ENCODE data around the gene CCL4L2.
"Not testable (repeated sequence)": the region's sequence is repeated elsewhere in the genome, so short reads cannot be mapped to it uniquely, and the experiment has no call there.

Gene CCL4L2

DNA sequence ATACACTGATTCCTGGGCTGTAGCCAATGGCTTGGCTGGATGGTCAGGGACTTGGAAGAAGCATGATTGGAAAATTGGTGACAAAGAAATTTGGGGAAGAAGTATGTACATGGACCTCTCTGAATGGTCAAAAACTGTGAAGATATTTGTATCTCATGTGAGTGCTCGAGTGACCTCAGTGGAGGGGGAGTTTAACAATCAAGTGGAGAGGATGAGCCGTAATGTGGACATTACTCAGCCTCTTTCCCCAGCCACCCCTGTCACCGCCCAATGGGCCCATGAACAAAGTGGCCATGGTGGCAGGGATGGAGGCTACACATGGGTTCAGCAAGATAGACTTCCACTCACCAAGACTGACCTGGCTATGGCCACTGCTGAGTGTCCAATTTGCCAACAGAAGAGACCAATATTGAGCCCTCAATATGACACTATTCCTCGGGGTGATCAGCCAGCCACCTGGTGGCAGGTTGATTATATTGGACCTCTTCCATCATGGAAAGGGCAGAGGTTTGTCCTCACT lies 10.8 kb downstream of the CCL4L2 start:
- DNase-seq (ENCODE audit: low spot score): not testable (repeated sequence)

DNA sequence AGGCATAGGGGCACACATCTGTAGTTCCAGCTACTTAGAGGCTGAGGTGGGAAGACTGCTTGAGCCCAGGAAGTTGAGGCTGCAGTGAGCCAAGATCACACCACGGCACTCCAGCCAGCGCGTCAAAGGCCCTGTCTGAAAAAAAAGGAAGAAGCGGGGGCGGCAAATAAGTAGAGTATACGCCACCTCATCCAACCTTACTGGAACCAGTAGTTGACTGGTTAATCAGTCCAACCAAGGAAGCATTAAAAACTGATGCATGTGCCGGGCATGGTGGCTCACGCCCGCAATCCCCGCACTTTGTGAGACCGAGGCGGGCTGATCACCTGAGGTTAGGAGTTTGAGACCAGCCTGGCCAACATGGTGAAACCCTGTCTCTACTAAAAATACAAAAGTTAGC lies 12.1 kb downstream of the CCL4L2 start:
- not testable (repeated sequence) for DNase-seq (ENCODE audit: low spot score)

DNA sequence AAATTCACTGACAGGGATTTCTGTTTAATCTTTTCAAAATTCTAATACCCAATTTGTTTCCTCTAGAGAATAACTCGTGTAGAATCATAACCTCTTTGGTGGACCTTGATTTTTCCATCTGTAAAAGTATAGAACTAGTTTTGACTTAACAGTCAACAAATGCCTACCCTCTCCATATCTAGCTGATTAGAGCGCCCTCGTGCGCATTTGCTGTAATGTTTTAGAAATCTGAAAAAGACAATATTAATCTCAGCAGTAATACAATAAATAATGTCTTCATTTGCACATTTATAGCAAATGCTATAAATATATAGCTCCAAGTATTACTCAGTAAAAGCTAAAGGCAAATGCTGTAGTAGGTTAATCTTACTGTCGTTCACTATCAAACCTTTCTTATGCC lies 18.8 kb downstream of the CCL4L2 start:
- DNase-seq (ENCODE audit: low spot score): not testable (repeated sequence)

DNA sequence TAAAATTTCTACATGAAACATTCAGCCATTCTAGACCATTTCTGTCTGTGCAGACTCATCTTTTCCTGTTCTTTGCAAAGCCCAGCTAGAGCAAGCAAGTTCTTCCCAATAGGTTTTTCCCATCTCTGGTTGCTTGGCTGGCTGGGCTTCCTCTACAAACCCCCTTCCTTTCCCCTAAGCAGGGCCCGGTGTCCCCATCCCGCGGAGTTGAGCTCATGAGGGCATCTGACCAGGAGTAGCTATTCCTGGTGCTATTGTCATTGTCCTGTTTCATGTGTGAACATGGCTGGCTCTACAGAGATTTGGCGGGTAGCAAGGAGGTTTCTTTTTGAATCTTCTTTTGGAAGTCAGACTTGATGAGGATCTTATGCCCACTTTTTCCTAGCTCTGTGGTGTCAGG lies 31.2 kb downstream of the CCL4L2 start:
- DNase-seq (ENCODE audit: low spot score): not testable (repeated sequence)
